Sigmoid colon (tissue), 7 donors: ENCODE measurements around the gene LCE6A. TPM values are rescaled to one million over a fixed set of nuclear protein-coding genes. Genes with fewer than 3 reads are reported as not detected.

Source experiments
- DNase-seq: peaks from one replicate; pipeline ENCODE4 v3.0.0-alpha.2; 2019
- H3K27ac ChIP-seq, 4 donors: fragments of 200-600 bp; sonication (generic); one replicate each; pipeline ENCODE4 v1.5.1; 2016 to 2019; ENCODE audit warnings: mild to moderate bottlenecking in 1 of 4
- H3K27me3 ChIP-seq, 3 donors: fragments of 200-600 bp; sonication (generic); one replicate each; pipeline ENCODE4 v1.5.1; 2019; ENCODE audit warnings: mild to moderate bottlenecking in 1 of 3
- H3K36me3 ChIP-seq, 4 donors: fragments of 200-600 bp; sonication (generic); one replicate each; pipeline ENCODE4 v1.5.1; 2016 to 2019
- H3K4me1 ChIP-seq, 4 donors: fragments of 200-600 bp; sonication (generic); one replicate each; pipeline ENCODE4 v1.5.1; 2017 to 2019
- H3K4me3 ChIP-seq, 4 donors: fragments of 200-600 bp; sonication (generic); one replicate each; pipeline ENCODE4 v1.5.1; 2017 to 2019; ENCODE audit warnings: mild to moderate bottlenecking in 2 of 4, moderate library complexity in 1 of 4
- H3K9me3 ChIP-seq, 4 donors: fragments of 200-600 bp in 3 of 4; sonication (generic) in 3 of 4; one replicate each; pipeline versions ENCODE4 v1.5.1 to v1.6.1; 2013 to 2019
- EP300 ChIP-seq, 4 donors: sonication (generic); formaldehyde crosslinking; IDR thresholded peaks; one replicate each; pipeline ENCODE4 v1.6.1; 2017; ENCODE audit warnings: antibody characterized with exemption in 4 of 4
- POLR2A ChIP-seq, 2 donors: fragments of 450-650 bp; IDR thresholded peaks; one replicate each; pipeline ENCODE4 v1.6.1; 2016; ENCODE audit warnings: antibody characterized with exemption in 2 of 2, mild to moderate bottlenecking in 2 of 2, moderate library complexity in 2 of 2
- POLR2AphosphoS5 ChIP-seq, 4 donors: sonication (generic); formaldehyde crosslinking; IDR thresholded peaks; one replicate each; pipeline ENCODE4 v1.6.1; 2017; ENCODE audit warnings: antibody characterized with exemption in 4 of 4
- WGBS, 2 donors: extraction: QIAGEN DNeasy Blood & Tissue Kit; methylation state at CpG; one replicate each; pipeline ENCODE4 v1.1.7; 2013; 5-methylcytosine and 5-hydroxymethylcytosine counted together
- intact Hi-C: fragments of 100-400 bp; cut with DNase I; formaldehyde crosslinking; loops from one replicate; pipeline ENCODE4 v1.15.1; 2023
- polyA plus RNA-seq, 3 donors: library from polyadenylated mRNA; stranded (reverse); fragments of 200-250 nt; gene quantifications; one replicate each; pipeline ENCODE4 v1.2.3, GENCODE V29; 2013
- total RNA-seq, 4 donors: library from RNA; depleted of rRNA; stranded (reverse); fragments of >200 nt; gene quantifications; one replicate each; pipeline ENCODE4 v1.1.0, GENCODE V29; 2016
- TF ChIP-seq, protein P1 (sequence below), 4 experiments: fragments of 450-650 bp in 3 of 4; fragments of 200-600 bp in 1 of 4; IDR thresholded peaks; one replicate each; pipeline ENCODE4 v1.5.1; 2016 to 2019; ENCODE audit warnings: antibody characterized with exemption in 4 of 4, mild to moderate bottlenecking in 3 of 4, moderate library complexity in 2 of 4
- donor health status: healthy with polysubstance abuse.
- donor health status: Bipolar disorder and iron deficiency.
- donor health status: healthy.

LCE6A gene
- total and polyA plus RNA-seq, 7 donors = 2.4 TPM; not detected in 6

DNA sequence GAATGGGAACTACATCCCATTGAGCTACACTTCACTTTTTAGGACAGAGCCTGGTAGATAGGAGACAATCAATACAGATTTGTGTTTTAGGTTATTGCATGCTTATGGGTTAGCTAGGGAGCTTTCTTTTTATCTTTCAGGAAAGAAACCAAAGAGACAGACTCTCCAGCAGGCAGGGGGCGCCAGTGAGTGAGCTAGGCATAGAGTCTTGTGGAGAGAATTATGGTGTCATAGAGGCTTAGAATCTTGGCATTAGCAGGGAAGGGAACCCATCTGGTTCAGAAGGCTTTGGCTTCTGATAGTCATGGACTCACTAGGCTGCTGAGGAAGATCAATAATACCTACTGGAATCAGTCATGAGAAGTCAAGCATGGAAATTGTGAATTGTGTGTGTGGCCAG, 35.4 kb downstream of the LCE6A start, which contains the start of gene SMCP:
TSS of gene SMCP (plus strand) at position 281 of the 400 bp plus-strand sequence. CDS start 6,101 bp downstream, outside the sequence.
- WGBS, 2 donors = 4 to 11% methylated on average over 1 of the region's 1 CpG
- intact Hi-C loops = no loop called here

GRCh38 chr1:152879559-152880198, 37.0 kb downstream of the LCE6A start:
- intact Hi-C loops = no loop called here
- TF ChIP-seq POLR2AphosphoS5 (IDR thresholded peaks at IDR 0.05) = no peak
- TF ChIP-seq, protein P1, sequence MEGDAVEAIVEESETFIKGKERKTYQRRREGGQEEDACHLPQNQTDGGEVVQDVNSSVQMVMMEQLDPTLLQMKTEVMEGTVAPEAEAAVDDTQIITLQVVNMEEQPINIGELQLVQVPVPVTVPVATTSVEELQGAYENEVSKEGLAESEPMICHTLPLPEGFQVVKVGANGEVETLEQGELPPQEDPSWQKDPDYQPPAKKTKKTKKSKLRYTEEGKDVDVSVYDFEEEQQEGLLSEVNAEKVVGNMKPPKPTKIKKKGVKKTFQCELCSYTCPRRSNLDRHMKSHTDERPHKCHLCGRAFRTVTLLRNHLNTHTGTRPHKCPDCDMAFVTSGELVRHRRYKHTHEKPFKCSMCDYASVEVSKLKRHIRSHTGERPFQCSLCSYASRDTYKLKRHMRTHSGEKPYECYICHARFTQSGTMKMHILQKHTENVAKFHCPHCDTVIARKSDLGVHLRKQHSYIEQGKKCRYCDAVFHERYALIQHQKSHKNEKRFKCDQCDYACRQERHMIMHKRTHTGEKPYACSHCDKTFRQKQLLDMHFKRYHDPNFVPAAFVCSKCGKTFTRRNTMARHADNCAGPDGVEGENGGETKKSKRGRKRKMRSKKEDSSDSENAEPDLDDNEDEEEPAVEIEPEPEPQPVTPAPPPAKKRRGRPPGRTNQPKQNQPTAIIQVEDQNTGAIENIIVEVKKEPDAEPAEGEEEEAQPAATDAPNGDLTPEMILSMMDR (IDR thresholded peaks at IDR 0.05) = no peak
- TF ChIP-seq EP300 (IDR thresholded peaks at IDR 0.05) = no peak
- no peak for TF ChIP-seq POLR2A (IDR thresholded peaks at IDR 0.05)
- Histone ChIP-seq H3K4me3 (no peak overlapping the region), H3K9me3 (no peaks in the 10 kb centered on the region), H3K4me1 (no peaks in the 10 kb centered on the region), H3K36me3 (no peaks in the 10 kb centered on the region), H3K27ac (no peak overlapping the region), H3K27me3 (no peaks in the 10 kb centered on the region)
- no peak for DNase-seq

More for the DNA sequence above, 35.4 kb downstream of the LCE6A start, which contains the start of gene SMCP:
- no peak for DNase-seq
- Histone ChIP-seq H3K27me3 (no peaks in the 10 kb centered on the region), H3K9me3 (no peaks in the 10 kb centered on the region), H3K27ac (no peak within 1 kb of the TSS), H3K36me3 (no peaks in the 10 kb centered on the region), H3K4me3 (no peak within 1 kb of the TSS), H3K4me1 (no peaks in the 10 kb centered on the region)
- no peak for TF ChIP-seq POLR2AphosphoS5 (IDR thresholded peaks at IDR 0.05)

DNA sequence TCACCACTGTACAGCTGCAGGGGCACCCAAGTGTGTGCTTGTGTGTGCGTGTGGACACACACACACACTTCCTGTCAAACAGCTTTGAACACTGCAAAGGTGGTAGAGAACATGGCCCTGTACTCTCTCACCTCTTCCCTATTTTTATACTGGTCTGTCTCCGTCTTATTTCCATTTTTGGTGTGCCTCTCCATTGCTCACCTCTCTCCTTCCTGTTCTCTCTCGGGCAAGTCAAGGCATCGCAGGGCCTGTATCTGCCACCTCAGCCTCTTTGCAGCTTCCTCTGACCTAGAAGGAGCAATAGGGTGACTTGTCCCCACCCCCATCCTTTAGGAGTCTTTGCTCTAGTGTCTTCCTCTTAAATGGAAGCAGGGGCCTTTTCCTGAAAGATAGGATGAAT, 37.7 kb downstream of the LCE6A start:
- H3K27me3 ChIP-seq = no peaks in the 10 kb centered on the region
- intact Hi-C loops = no loop called here
- TF ChIP-seq POLR2A (IDR thresholded peaks at IDR 0.05) = no peak
- TF ChIP-seq POLR2AphosphoS5 (IDR thresholded peaks at IDR 0.05) = no peak
- TF ChIP-seq, protein P1 (IDR thresholded peaks at IDR 0.05) = no peak
- TF ChIP-seq EP300 (IDR thresholded peaks at IDR 0.05) = no peak
- no peaks in the 10 kb centered on the region for H3K36me3 ChIP-seq
- H3K4me3 ChIP-seq = no peak overlapping the region
- H3K9me3 ChIP-seq = no peaks in the 10 kb centered on the region
- no peak for DNase-seq
- WGBS, 2 donors = 82 to 86% methylated on average over 4 of the region's 4 CpGs
- H3K4me1 ChIP-seq = peaks cover 0 to 3% (median 0%) of the 10 kb centered on the region in 4 donors
- no peak overlapping the region for H3K27ac ChIP-seq

DNA sequence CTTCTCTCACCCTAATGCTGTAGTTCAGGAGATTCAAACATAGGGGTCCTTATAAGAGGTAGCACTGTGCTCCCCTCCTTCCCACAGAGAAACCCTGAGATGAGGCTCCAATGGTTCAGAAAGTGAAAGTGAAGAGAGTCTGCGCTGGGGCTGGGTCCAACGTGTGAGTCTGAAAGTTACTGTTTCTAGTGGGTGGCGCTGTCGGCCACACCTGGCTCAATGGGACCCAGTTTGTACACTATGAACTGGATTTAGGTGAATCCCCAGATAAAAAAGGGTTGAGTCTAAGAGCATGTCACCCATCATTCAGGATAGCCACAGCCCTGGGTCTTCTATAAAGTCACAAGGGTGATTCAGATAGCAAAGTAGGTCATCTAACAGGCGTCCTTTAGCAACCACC, 38.3 kb downstream of the LCE6A start:
- no peak overlapping the region for H3K4me3 ChIP-seq
- H3K4me1 ChIP-seq = peaks cover 0 to 9% (median 3%) of the 10 kb centered on the region in 4 donors
- H3K9me3 ChIP-seq = no peaks in the 10 kb centered on the region
- 32 to 59% methylated on average over 5 of the region's 5 CpGs for WGBS, 2 donors
- H3K36me3 ChIP-seq = no peaks in the 10 kb centered on the region
- H3K27ac ChIP-seq = no peak overlapping the region
- intact Hi-C loops = no loop called here
- H3K27me3 ChIP-seq = no peaks in the 10 kb centered on the region
- DNase-seq = no peak
- TF ChIP-seq, protein P1 (IDR thresholded peaks at IDR 0.05) = no peak
- no peak for TF ChIP-seq POLR2A (IDR thresholded peaks at IDR 0.05)
- no peak for TF ChIP-seq EP300 (IDR thresholded peaks at IDR 0.05)
- TF ChIP-seq POLR2AphosphoS5 (IDR thresholded peaks at IDR 0.05) = no peak

- H3K27ac ChIP-seq = peak overlapping the region in 1 of 4 donors; percentile 72
- peaks cover 0 to 19% (median 10%) of the 10 kb centered on the region in 4 donors for H3K4me1 ChIP-seq
- no peak for TF ChIP-seq POLR2A (IDR thresholded peaks at IDR 0.05)
- TF ChIP-seq EP300 (IDR thresholded peaks at IDR 0.05) = no peak
- no peak for TF ChIP-seq POLR2AphosphoS5 (IDR thresholded peaks at IDR 0.05)
- TF ChIP-seq, protein P1 (IDR thresholded peaks at IDR 0.05) = no peak
- no peaks in the 10 kb centered on the region for H3K27me3 ChIP-seq
- H3K4me3 ChIP-seq = no peak overlapping the region
- no peaks in the 10 kb centered on the region for H3K9me3 ChIP-seq
- intact Hi-C loops = no loop called here
- DNase-seq = no peak
- no peaks in the 10 kb centered on the region for H3K36me3 ChIP-seq
Measured at GRCh38 chr1:152884085-152884484, 41.4 kb downstream of the LCE6A start.
